Peyer's patch (tissue), 4 donors: ENCODE results near the gene NAT16. TPM values are rescaled to one million over a fixed set of nuclear protein-coding genes. Genes with fewer than 3 reads are reported as not detected.

ENCODE experiments used
- DNase-seq, 3 donors: peaks; one replicate each; pipeline ENCODE4 v3.0.0-alpha.2; 2017 to 2019
- H3K27ac ChIP-seq, 4 donors: fragments of 200-600 bp; sonication (generic); one replicate each; pipeline ENCODE4 v1.5.1; 2016 to 2019
- H3K27me3 ChIP-seq, 2 donors: fragments of 200-600 bp; sonication (generic); one replicate each; pipeline ENCODE4 v1.5.1; 2019
- H3K36me3 ChIP-seq, 3 donors: fragments of 200-600 bp; sonication (generic); one replicate each; pipeline ENCODE4 v1.5.1; 2016 to 2019
- H3K4me1 ChIP-seq, 4 donors: fragments of 200-600 bp; sonication (generic); one replicate each; pipeline ENCODE4 v1.5.1; 2016 to 2019
- H3K4me3 ChIP-seq, 4 donors: fragments of 200-600 bp; sonication (generic); 1 replicate in 3 of 4; 2 replicates in 1 of 4; pipeline ENCODE4 v1.5.1; 2016 to 2019; ENCODE audit warnings: mild to moderate bottlenecking in 1 of 4
- H3K9me3 ChIP-seq, 4 donors: fragments of 200-600 bp; sonication (generic); one replicate each; pipeline ENCODE4 v1.5.1; 2016 to 2019; ENCODE audit warnings: mild to moderate bottlenecking in 1 of 4
- POLR2A ChIP-seq, 2 donors: fragments of 450-650 bp; IDR thresholded peaks; one replicate each; pipeline ENCODE4 v1.5.1; 2017; ENCODE audit warnings: antibody characterized with exemption in 2 of 2, mild to moderate bottlenecking in 2 of 2, moderate library complexity in 2 of 2
- total RNA-seq, 4 donors: library from RNA; depleted of rRNA; stranded (reverse); fragments of >200 nt; gene quantifications; one replicate each; pipeline ENCODE4 v1.1.0, GENCODE V29; 2016
- TF ChIP-seq, protein P1 (sequence below), 6 experiments: fragments of 450-650 bp in 4 of 6; fragments of 200-600 bp in 2 of 6; sonication (generic) in 1 of 6; IDR thresholded peaks; one replicate each; pipeline ENCODE4 v1.5.1; 2017 to 2019; ENCODE audit warnings: antibody characterized with exemption in 6 of 6, mild to moderate bottlenecking in 3 of 6, moderate library complexity in 1 of 6

The NAT16 gene
- total RNA-seq, 4 donors from 2014 or later, result 1.0 TPM; not detected in 3

DNA sequence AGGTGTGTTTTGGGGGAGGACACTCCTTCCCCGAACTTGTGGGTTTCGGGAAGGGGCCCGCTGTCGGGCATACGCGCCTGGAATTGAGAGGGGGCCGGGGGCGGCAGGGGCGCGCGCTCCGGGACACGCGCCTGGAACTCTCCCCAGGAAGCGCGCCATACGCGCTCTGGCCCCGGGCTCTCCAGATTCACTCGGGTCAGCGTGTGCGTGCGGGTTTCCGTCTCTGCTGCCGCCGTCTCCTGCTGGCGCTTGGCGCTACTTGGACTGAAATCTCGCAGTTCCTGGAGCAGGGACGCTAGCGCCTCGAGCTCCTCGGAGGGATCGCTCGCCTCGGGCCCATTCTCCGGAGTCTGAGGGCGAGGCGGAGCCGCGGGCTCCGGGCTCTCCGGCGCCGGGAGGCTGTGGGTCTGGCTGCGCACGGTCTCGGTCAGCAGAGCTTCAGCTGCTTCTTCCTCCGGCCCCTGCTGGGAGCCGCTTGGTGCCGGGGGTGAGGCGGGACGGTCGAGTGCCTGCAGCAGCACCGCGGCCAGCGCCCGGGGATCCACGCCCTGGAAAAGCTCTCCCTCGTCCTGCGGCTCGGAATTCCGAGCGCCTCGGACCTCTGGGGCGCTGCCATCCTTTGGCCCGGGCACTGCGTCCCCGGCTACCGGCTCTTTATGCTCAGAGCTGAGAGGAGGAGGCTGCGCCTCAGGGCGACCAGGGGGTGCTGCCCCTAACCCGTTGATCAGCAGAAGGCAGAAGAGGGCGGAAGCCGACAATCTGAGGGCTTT is 15.8 kb downstream of the NAT16 start:
- H3K9me3 ChIP-seq, result peaks cover 0 to 3% (median 0%) of the 10 kb centered on the region in 4 donors
- DNase-seq, result no peak
- no peak for TF ChIP-seq POLR2A (IDR thresholded peaks at IDR 0.05)
- TF ChIP-seq, protein P1, sequence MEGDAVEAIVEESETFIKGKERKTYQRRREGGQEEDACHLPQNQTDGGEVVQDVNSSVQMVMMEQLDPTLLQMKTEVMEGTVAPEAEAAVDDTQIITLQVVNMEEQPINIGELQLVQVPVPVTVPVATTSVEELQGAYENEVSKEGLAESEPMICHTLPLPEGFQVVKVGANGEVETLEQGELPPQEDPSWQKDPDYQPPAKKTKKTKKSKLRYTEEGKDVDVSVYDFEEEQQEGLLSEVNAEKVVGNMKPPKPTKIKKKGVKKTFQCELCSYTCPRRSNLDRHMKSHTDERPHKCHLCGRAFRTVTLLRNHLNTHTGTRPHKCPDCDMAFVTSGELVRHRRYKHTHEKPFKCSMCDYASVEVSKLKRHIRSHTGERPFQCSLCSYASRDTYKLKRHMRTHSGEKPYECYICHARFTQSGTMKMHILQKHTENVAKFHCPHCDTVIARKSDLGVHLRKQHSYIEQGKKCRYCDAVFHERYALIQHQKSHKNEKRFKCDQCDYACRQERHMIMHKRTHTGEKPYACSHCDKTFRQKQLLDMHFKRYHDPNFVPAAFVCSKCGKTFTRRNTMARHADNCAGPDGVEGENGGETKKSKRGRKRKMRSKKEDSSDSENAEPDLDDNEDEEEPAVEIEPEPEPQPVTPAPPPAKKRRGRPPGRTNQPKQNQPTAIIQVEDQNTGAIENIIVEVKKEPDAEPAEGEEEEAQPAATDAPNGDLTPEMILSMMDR (IDR thresholded peaks at IDR 0.05), result no peak
- peaks cover 3 to 48% (median 27%) of the 10 kb centered on the region in 4 donors for H3K4me1 ChIP-seq
- peak overlapping the region in 3 of 4 donors; percentile 37 to 57 (median 47) for H3K4me3 ChIP-seq
- H3K27me3 ChIP-seq, result peaks cover 0 to 38% of the 10 kb centered on the region in 2 donors
- peaks cover 0 to 11% (median 0%) of the 10 kb centered on the region in 3 donors for H3K36me3 ChIP-seq
- H3K27ac ChIP-seq, result no peak overlapping the region

DNA sequence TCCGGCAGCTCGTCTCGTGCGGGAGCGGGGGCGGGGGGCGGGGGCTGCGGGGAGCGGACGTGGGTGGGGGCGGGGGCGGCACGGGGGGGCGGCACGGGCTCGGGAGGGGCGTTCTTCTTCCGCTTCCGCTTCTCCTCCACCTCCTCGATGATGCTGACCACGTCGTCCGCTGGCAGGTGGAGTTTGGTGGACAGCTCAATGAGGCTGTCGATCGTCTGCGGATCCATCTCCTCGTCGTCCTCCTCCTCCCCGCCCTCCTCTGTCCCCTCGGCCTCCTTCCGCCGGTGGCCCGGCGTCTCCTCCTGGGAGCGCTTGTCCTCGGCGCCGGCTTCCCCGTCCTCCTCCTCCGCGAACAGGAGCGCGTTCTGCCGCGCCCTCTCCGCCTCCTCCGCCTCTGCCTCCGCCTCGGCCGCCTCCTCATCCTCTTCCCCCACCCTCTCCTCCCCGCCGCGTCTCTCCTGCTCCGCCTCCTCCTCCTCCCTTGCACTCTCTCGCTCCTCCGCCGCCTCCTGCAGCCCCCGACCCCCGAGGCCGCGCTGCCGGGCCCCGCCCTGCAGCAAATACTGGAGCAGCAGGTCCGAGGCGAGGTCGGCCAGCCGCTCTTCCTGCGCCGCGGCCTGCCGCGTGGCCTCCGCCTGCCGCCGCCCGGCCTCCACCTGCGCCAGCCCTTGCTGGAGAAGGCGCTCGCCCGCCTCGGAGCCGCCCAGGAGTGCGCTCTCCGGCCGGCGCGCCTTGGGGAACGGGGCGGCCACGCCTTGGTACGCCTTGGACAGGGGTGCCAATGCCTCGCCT is 16.6 kb downstream of the NAT16 start:
- DNase-seq, result no peak
- H3K4me3 ChIP-seq, result peak overlapping the region; percentile 28 to 57 (median 42)
- TF ChIP-seq, protein P1 (IDR thresholded peaks at IDR 0.05), result no peak
- no peak for TF ChIP-seq POLR2A (IDR thresholded peaks at IDR 0.05)
- no peak overlapping the region for H3K27ac ChIP-seq
- peaks cover 0 to 38% of the 10 kb centered on the region in 2 donors for H3K27me3 ChIP-seq
- peaks cover 0 to 3% (median 0%) of the 10 kb centered on the region in 4 donors for H3K9me3 ChIP-seq
- peaks cover 3 to 45% (median 27%) of the 10 kb centered on the region in 4 donors for H3K4me1 ChIP-seq
- H3K36me3 ChIP-seq, result peaks cover 0 to 19% (median 0%) of the 10 kb centered on the region in 3 donors

DNA sequence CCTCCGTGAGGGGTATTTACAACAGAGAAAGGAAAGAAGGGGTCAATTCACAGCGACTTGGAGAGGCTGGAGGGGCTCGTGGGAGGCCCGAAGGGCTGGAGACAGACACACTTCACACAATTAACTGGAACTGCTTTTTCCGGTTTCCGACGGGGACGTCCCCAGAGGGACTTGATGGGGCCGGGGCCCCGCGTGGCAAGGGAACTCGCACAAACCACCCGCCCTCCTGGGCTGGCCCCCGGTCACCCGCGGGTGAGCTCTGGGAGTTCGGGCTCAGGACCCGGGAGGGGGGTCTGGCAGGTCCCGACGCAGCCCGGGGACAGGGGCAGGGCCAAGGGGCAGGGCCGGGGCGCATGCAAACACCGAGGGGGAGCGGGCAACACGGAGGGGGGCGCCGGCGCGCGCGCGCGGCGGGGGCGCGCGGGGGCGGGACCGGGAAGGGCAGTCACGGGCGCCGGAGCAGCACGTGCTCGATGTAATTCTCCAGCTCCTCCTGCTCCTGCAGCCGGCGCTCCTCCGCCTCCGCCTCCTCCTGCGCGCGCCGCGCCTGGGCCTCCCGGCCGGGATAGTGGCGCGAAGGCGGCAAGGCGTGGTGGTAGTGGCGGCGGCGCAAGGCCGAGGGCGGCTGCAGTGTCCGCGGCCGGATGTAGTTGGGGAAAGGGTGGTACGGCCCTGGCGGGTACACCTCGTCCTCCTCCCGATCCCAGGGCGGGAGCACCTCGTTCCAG is 17.4 kb downstream of the NAT16 start:
- peaks cover 3 to 45% (median 27%) of the 10 kb centered on the region in 4 donors for H3K4me1 ChIP-seq
- TF ChIP-seq, protein P1 (IDR thresholded peaks at IDR 0.05), result no peak
- no peak for TF ChIP-seq POLR2A (IDR thresholded peaks at IDR 0.05)
- peaks cover 0 to 26% (median 0%) of the 10 kb centered on the region in 3 donors for H3K36me3 ChIP-seq
- DNase-seq, result no peak
- H3K9me3 ChIP-seq, result peaks cover 0 to 3% (median 0%) of the 10 kb centered on the region in 4 donors
- H3K27me3 ChIP-seq, result peaks cover 0 to 38% of the 10 kb centered on the region in 2 donors
- H3K4me3 ChIP-seq, result peak overlapping the region; percentile 28 to 57 (median 42)
- peak overlapping the region in 2 of 4 donors; percentile 14 to 25 for H3K27ac ChIP-seq

DNA sequence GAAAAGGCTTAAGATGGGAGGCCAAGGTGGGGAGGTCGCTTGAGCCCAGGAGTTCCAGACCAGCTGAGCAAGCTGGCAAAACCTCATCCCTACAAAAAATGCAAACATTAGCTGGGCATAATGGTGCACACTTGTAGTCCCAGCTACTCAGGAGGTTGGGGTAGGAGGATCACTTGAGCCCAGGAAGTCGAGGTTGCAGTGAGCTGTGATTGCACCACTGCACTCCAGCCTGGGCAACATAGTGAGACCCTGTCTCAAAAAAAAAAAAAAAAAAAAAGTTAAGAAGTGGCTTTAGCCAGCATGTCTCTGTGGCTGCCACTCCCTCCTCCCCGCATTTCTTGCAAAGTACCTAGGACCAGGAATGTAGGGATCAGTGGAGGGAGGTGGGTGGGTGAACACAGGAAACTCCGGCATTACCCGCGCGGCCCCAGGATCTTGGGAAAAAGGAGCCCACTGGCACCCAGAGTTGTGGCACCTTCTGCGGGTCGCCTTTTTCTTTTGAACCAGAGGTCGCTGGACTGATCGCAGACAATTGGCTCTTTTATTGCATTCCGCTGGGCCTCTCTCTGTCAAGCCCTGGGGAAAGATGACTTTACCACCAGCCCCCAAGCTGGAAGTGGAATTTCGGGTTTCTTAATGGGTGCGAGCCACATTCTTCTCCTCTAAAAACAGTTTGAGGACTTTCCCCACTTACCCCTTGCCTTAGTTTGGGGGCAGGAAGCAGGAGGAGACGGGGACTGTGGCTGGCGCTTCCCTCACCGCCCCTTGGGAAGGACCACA is 18.2 kb downstream of the NAT16 start:
- peaks cover 0 to 30% of the 10 kb centered on the region in 2 donors for H3K27me3 ChIP-seq
- no peak for DNase-seq
- TF ChIP-seq, protein P1 (IDR thresholded peaks at IDR 0.05), result no peak
- no peak for TF ChIP-seq POLR2A (IDR thresholded peaks at IDR 0.05)
- no peak overlapping the region for H3K4me3 ChIP-seq
- H3K4me1 ChIP-seq, result peaks cover 7 to 45% (median 27%) of the 10 kb centered on the region in 4 donors
- peaks cover 0 to 3% (median 0%) of the 10 kb centered on the region in 4 donors for H3K9me3 ChIP-seq
- peaks cover 0 to 27% (median 0%) of the 10 kb centered on the region in 3 donors for H3K36me3 ChIP-seq
- peak overlapping the region in 1 of 4 donors; percentile 78 for H3K27ac ChIP-seq
